Measurements from ENCODE around the gene LBP.

DNA sequence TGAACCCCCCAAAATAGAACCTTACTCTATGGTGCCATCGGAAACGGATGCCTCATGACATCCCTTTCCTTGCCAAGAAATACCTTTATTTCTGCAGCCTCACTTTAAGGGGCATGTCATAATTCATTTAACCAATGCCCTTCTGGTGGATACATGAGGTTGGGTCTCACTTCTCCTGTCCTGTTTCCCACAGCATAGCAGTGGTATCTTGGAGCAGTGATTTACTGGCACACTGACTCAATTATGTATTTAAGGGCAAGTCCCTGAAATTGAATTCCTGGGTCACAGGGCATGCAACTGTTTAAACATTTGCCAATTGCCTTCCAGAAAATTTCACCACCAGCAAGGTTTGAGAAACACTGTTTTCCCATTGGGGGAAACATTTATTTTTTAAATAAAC lies 639 bp upstream of the LBP start:
- TF ChIP-seq, protein P1, sequence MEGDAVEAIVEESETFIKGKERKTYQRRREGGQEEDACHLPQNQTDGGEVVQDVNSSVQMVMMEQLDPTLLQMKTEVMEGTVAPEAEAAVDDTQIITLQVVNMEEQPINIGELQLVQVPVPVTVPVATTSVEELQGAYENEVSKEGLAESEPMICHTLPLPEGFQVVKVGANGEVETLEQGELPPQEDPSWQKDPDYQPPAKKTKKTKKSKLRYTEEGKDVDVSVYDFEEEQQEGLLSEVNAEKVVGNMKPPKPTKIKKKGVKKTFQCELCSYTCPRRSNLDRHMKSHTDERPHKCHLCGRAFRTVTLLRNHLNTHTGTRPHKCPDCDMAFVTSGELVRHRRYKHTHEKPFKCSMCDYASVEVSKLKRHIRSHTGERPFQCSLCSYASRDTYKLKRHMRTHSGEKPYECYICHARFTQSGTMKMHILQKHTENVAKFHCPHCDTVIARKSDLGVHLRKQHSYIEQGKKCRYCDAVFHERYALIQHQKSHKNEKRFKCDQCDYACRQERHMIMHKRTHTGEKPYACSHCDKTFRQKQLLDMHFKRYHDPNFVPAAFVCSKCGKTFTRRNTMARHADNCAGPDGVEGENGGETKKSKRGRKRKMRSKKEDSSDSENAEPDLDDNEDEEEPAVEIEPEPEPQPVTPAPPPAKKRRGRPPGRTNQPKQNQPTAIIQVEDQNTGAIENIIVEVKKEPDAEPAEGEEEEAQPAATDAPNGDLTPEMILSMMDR (IDR thresholded peaks at IDR 0.05): no peak
- no peak for TF ChIP-seq POLR2A (IDR thresholded peaks at IDR 0.05)
